IMR-90 (cell line): ENCODE measurements around the gene ARHGEF40. TPM values are rescaled to one million over a fixed set of nuclear protein-coding genes. Genes with fewer than 3 reads are reported as not detected.

Experiments used
- ATAC-seq: fragments of 200-7000 bp; cut with Tn5 transposase; 2 replicates; pipeline ENCODE4 v1.9.1; 2020; ENCODE audit warnings: low read depth, mild to moderate bottlenecking, moderate library complexity
- BruUV-seq: library from RNA; stranded (reverse); fragments of 400-500 nt; replicated peaks from 2 replicates; lab custom pipeline; 2021; lab: Mats Ljungman, UMichigan
- CTCF ChIA-PET: fragments of 300-600 bp; formaldehyde crosslinking; extraction: SDS; loops from one replicate; lab custom pipeline; 2021; ENCODE audit warnings: antibody characterized with exemption; lab: Yijun Ruan, JAX
- POLR2A ChIA-PET: fragments of 300-600 bp; sonication (Branson Sonifier 250); formaldehyde crosslinking; loops from one replicate; lab custom pipeline; 2022; ENCODE audit warnings: antibody characterized with exemption; ENCODE audit not compliant: unreplicated experiment; lab: Charles Lee
- DNase-seq: peaks from one replicate; pipeline ENCODE4 v3.0.0; 2013
- H2AFZ ChIP-seq: replicated peaks from 2 replicates; pipeline ENCODE3; 2013; ENCODE audit warnings: low read length, mild to moderate bottlenecking; ENCODE audit not compliant: poor library complexity
- H2AK5ac ChIP-seq: 2 replicates; pipeline ENCODE4 v1.6.1; 2013; ENCODE audit warnings: low read depth, low read length, inconsistent platforms
- H2AK9ac ChIP-seq: replicated peaks from 2 replicates; pipeline ENCODE3; 2013; ENCODE audit warnings: mild to moderate bottlenecking, low read depth, low read length, moderate library complexity; ENCODE audit not compliant: poor library complexity
- H2BK120ac ChIP-seq: 2 replicates; pipeline ENCODE4 v1.6.1; 2013; ENCODE audit warnings: low read depth, low read length, inconsistent platforms
- H2BK15ac ChIP-seq: 3 replicates; pipeline ENCODE4 v1.6.1; 2013; ENCODE audit warnings: low read depth, low read length, inconsistent platforms
- H2BK20ac ChIP-seq: 2 replicates; pipeline ENCODE4 v1.6.1; 2013; ENCODE audit warnings: low read depth, mild to moderate bottlenecking, inconsistent platforms, low read length, moderate library complexity
- H2BK5ac ChIP-seq: 2 replicates; pipeline ENCODE4 v1.6.1; 2013; ENCODE audit warnings: mild to moderate bottlenecking, low read depth, low read length, inconsistent platforms; ENCODE audit not compliant: poor library complexity, severe bottlenecking
- H3K14ac ChIP-seq: replicated peaks from 2 replicates; pipeline ENCODE4 v1.6.1; 2013; ENCODE audit warnings: low read depth, low read length, inconsistent platforms
- H3K18ac ChIP-seq: 2 replicates; pipeline ENCODE4 v1.6.1; 2013; ENCODE audit warnings: low read depth, low read length, control low read depth
- H3K23ac ChIP-seq: 2 replicates; pipeline ENCODE4 v1.6.1; 2013; ENCODE audit warnings: low read depth, low read length, inconsistent platforms
- H3K27ac ChIP-seq: 2 replicates; pipeline ENCODE4 v1.5.1; 2013; ENCODE audit warnings: mild to moderate bottlenecking, control low read depth, low read length; ENCODE audit not compliant: insufficient read depth
- H3K27me3 ChIP-seq: 2 replicates; pipeline ENCODE4 v1.6.1; 2013; ENCODE audit warnings: low read length; ENCODE audit not compliant: control insufficient read depth, insufficient read depth
- H3K36me3 ChIP-seq: 2 replicates; pipeline ENCODE4 v1.6.1; 2013; ENCODE audit warnings: low read length, mixed read lengths; ENCODE audit not compliant: control insufficient read depth, insufficient read depth
- H3K4ac ChIP-seq: 2 replicates; pipeline ENCODE4 v1.6.1; 2013; ENCODE audit warnings: low read depth, low read length, inconsistent platforms
- H3K4me1 ChIP-seq: 2 replicates; pipeline ENCODE4 v1.6.1; 2013; ENCODE audit warnings: low read length, mixed read lengths; ENCODE audit not compliant: control insufficient read depth, insufficient read depth
- H3K4me2 ChIP-seq: 2 replicates; pipeline ENCODE4 v1.6.1; 2013; ENCODE audit warnings: low read depth, mild to moderate bottlenecking, control low read depth, low read length, moderate library complexity
- H3K4me3 ChIP-seq: 2 replicates; pipeline ENCODE4 v1.5.1; 2013; ENCODE audit warnings: low read depth, mild to moderate bottlenecking, control low read depth, low read length, moderate library complexity; ENCODE audit not compliant: insufficient read depth
- H3K56ac ChIP-seq: 2 replicates; pipeline ENCODE4 v1.6.1; 2013; ENCODE audit warnings: low read length, inconsistent platforms; ENCODE audit not compliant: insufficient read depth; ENCODE audit errors: extremely low read depth
- H3K79me1 ChIP-seq, 2 experiments: 2 replicates each; pipeline ENCODE4 v1.6.1; 2013; ENCODE audit warnings: low read length in 2 of 2, inconsistent platforms in 1 of 2, low read depth in 1 of 2
- H3K9ac ChIP-seq: 2 replicates; pipeline ENCODE4 v1.6.1; 2013; ENCODE audit warnings: low read depth, low read length, control low read depth
- H3K9me1 ChIP-seq: 2 replicates; pipeline ENCODE4 v1.6.1; 2013; ENCODE audit warnings: low read length, inconsistent platforms; ENCODE audit not compliant: insufficient read depth
- H3K9me3 ChIP-seq: 2 replicates; pipeline ENCODE4 v1.6.1; 2013; ENCODE audit warnings: low read length; ENCODE audit not compliant: control insufficient read depth, insufficient read depth
- H4K20me1 ChIP-seq: 2 replicates; pipeline ENCODE4 v1.6.1; 2013; ENCODE audit warnings: low read length, inconsistent platforms; ENCODE audit not compliant: insufficient read depth
- H4K5ac ChIP-seq: 2 replicates; pipeline ENCODE4 v1.6.1; 2013; ENCODE audit warnings: mild to moderate bottlenecking, low read depth, low read length, control low read depth
- H4K8ac ChIP-seq, 2 experiments: 2 replicates each; pipeline ENCODE4 v1.6.1; 2013; ENCODE audit warnings: low read depth in 2 of 2, low read length in 2 of 2, control low read depth in 1 of 2, inconsistent platforms in 1 of 2
- H4K91ac ChIP-seq: 2 replicates; pipeline ENCODE4 v1.6.1; 2013; ENCODE audit warnings: low read depth, low read length, inconsistent platforms; ENCODE audit not compliant: insufficient read depth
- BHLHE40 ChIP-seq: fragments of 150-350 bp; IDR thresholded peaks from 2 replicates; pipeline ENCODE4 v1.6.1; 2016; ENCODE audit warnings: mild to moderate bottlenecking, low read depth, low read length
- CEBPB ChIP-seq: IDR thresholded peaks from 2 replicates; pipeline ENCODE4 v1.6.1; 2012; ENCODE audit warnings: low read depth, low read length, improper control_type of control experiment
- CHD1 ChIP-seq: IDR thresholded peaks from 2 replicates; pipeline ENCODE4 v1.6.1; 2012; ENCODE audit warnings: low read depth, low read length, improper control_type of control experiment
- CTCF ChIP-seq: conservative IDR thresholded peaks from 2 replicates; pipeline ENCODE4 v1.5.1; 2012; ENCODE audit warnings: mild to moderate bottlenecking, low read depth, low read length, improper control_type of control experiment
- ELK1 ChIP-seq: fragments of 150-350 bp; IDR thresholded peaks from 2 replicates; pipeline ENCODE4 v1.6.1; 2016; ENCODE audit warnings: low read depth, mild to moderate bottlenecking, low read length, moderate library complexity, borderline replicate concordance
- FOS ChIP-seq: fragments of 150-350 bp; IDR thresholded peaks from 2 replicates; pipeline ENCODE4 v1.6.1; 2016; ENCODE audit warnings: low read depth, low read length
- MAFK ChIP-seq: IDR thresholded peaks from 2 replicates; pipeline ENCODE4 v1.6.1; 2012; ENCODE audit warnings: low read depth, low read length, improper control_type of control experiment
- MAZ ChIP-seq: IDR thresholded peaks from 2 replicates; pipeline ENCODE4 v1.6.1; 2012; ENCODE audit warnings: low read depth, mild to moderate bottlenecking, low read length, improper control_type of control experiment, moderate library complexity, borderline replicate concordance
- MXI1 ChIP-seq: IDR thresholded peaks from 2 replicates; pipeline ENCODE4 v1.6.1; 2012; ENCODE audit warnings: low read depth, mild to moderate bottlenecking, low read length, moderate library complexity, borderline replicate concordance
- NFE2L2 ChIP-seq: fragments of 150-350 bp; IDR thresholded peaks from 2 replicates; pipeline ENCODE4 v1.6.1; 2016; ENCODE audit warnings: low read depth, mild to moderate bottlenecking, low read length
- POLR2A ChIP-seq: IDR thresholded peaks from 2 replicates; pipeline ENCODE4 v1.6.1; 2012; ENCODE audit warnings: mild to moderate bottlenecking, low read depth, low read length
- RAD21 ChIP-seq: IDR thresholded peaks from 2 replicates; pipeline ENCODE4 v1.6.1; 2012; ENCODE audit warnings: low read length, improper control_type of control experiment
- RCOR1 ChIP-seq: IDR thresholded peaks from 2 replicates; pipeline ENCODE4 v1.6.1; 2012; ENCODE audit warnings: mild to moderate bottlenecking, low read length, improper control_type of control experiment; ENCODE audit not compliant: insufficient replicate concordance
- RFX5 ChIP-seq: IDR thresholded peaks from 2 replicates; pipeline ENCODE4 v1.8.0; 2012; ENCODE audit warnings: low read depth, mild to moderate bottlenecking, low read length, moderate library complexity
- SMC3 ChIP-seq: fragments of 150-350 bp; IDR thresholded peaks from 2 replicates; pipeline ENCODE4 v1.6.1; 2016; ENCODE audit warnings: low read depth, mild to moderate bottlenecking, antibody characterized with exemption, low read length, moderate library complexity
- USF2 ChIP-seq: fragments of 150-350 bp; IDR thresholded peaks from 2 replicates; pipeline ENCODE4 v1.6.1; 2017; ENCODE audit warnings: mild to moderate bottlenecking, antibody characterized with exemption, low read length, low read depth
- WGBS, 2 experiments: methylation state at CpG; one replicate each; pipeline versions ENCODE4 v1.1.5 to v1.1.7; 2013; ENCODE audit warnings: missing lambda C conversion rate in 2 of 2; ENCODE audit not compliant: insufficient read length in 1 of 2; ENCODE audit errors: extremely low coverage in 2 of 2; 5-methylcytosine and 5-hydroxymethylcytosine counted together
- dilution Hi-C: fragments of 300-500 bp; cut with HindIII; formaldehyde crosslinking; loops from one replicate; pipeline ENCODE4 v1.14.3; 2018; ENCODE audit warnings: low sequenced_read_pairs; ENCODE audit not compliant: unreplicated experiment
- in situ Hi-C: fragments of 300-500 bp; cut with MboI; formaldehyde crosslinking; loops from 3 replicates; pipeline ENCODE4 v1.14.3; 2019; ENCODE audit warnings: low sequenced_read_pairs, inconsistent platforms, mixed read lengths
- intact Hi-C: fragments of 100-400 bp; cut with micrococcal nuclease; formaldehyde crosslinking; loops from 2 replicates; pipeline ENCODE4 v1.10.0; 2022
- polyA plus RNA-seq, 3 experiments: library from polyadenylated mRNA; depleted of rRNA; stranded (reverse); fragments of >200 nt; gene quantifications; 2 replicates each; pipeline ENCODE4 v1.2.3, GENCODE V29; 2012; ENCODE audit warnings: low replicate concordance in 1 of 3
- total RNA-seq: library from RNA; depleted of rRNA; stranded (reverse); fragments of >200 nt; gene quantifications from 2 replicates; pipeline ENCODE4 v1.2.3, GENCODE V29; 2012

ARHGEF40 gene
- total and polyA plus RNA-seq, 2 of the 4 experiments (the other 2 are of a cell fraction) = 18.1 to 58.4 TPM

- no peak overlapping the region for H2BK120ac ChIP-seq
- no peak overlapping the region for H3K9ac ChIP-seq
- BruUV-seq = no TSS peak
- no peaks in the 10 kb centered on the region for H3K9me3 ChIP-seq
- no peak overlapping the region for H4K8ac ChIP-seq
- H3K14ac ChIP-seq = no peak overlapping the region
- H3K4me1 ChIP-seq = peaks cover 2% of the 10 kb centered on the region; the same call in 1 of the 2 replicates
- dilution Hi-C loops (no loop called here), intact Hi-C loops (no loop called here), in situ Hi-C loops (no loop called here)
- H2AFZ ChIP-seq = no peak overlapping the region
- WGBS, 2 experiments = 79% methylated on average over 5 of the region's 8 CpGs; no CpG with 5 or more reads in 1 of the 2 experiments
- no peak overlapping the region for H4K91ac ChIP-seq
- H3K56ac ChIP-seq = no peak overlapping the region
- H3K27me3 ChIP-seq = peaks cover 25% of the 10 kb centered on the region
- H2AK9ac ChIP-seq = no peak overlapping the region
- no peak overlapping the region for H3K4me3 ChIP-seq
- H4K20me1 ChIP-seq = no peaks in the 10 kb centered on the region
- no peaks in the 10 kb centered on the region for H3K9me1 ChIP-seq
- CTCF ChIA-PET = no interaction called here
- H2AK5ac ChIP-seq = no peak overlapping the region
- no peak for DNase-seq
- H2BK15ac ChIP-seq = no peak overlapping the region
- no peak overlapping the region for H3K27ac ChIP-seq
- H3K36me3 ChIP-seq = no peaks in the 10 kb centered on the region
- H2BK20ac ChIP-seq = no peak overlapping the region
- no peak overlapping the region for H4K5ac ChIP-seq
- no peak overlapping the region for H3K4me2 ChIP-seq
- H2BK5ac ChIP-seq = no peak overlapping the region
- no peak for ATAC-seq
- no peak for TF ChIP-seq CTCF
- TF ChIP-seq BHLHE40 = no peak
- TF ChIP-seq SMC3 = no peak
- no peak for TF ChIP-seq MAFK
- TF ChIP-seq NFE2L2 = no peak
- no peak for TF ChIP-seq USF2
- no peak for TF ChIP-seq FOS
- no peak for TF ChIP-seq CHD1
- TF ChIP-seq CEBPB = no peak
- no peak for TF ChIP-seq RFX5
- TF ChIP-seq ELK1 = no peak
- no peak for TF ChIP-seq RCOR1
- TF ChIP-seq POLR2A = no peak
- no peak for TF ChIP-seq MAZ
- no peak for TF ChIP-seq MXI1
- no peak for TF ChIP-seq RAD21
- H3K79me1 ChIP-seq = no peaks in the 10 kb centered on the region
- POLR2A ChIA-PET = no interaction called here
- H3K18ac ChIP-seq = no peak overlapping the region
- H3K23ac ChIP-seq = no peak overlapping the region
- no peak overlapping the region for H3K4ac ChIP-seq
Measured at GRCh38 chr14:21042918-21043317, 27.2 kb upstream of the ARHGEF40 start.
